SK-N-SH treated with all-trans-retinoic acid at 6 μM for 48 hours (cell line): Measurements from ENCODE around the gene KIAA1217.

Experiments used
- ARNTL ChIP-seq: fragments of 450-650 bp; formaldehyde crosslinking; IDR thresholded peaks from 2 replicates; pipeline ENCODE4 v1.5.0; 2020; ENCODE audit warnings: low read depth, mild to moderate bottlenecking, moderate library complexity, borderline replicate concordance
- BACH2 ChIP-seq: fragments of 250-450 bp; sonication (Bioruptor Pico); IDR thresholded peaks from 2 replicates; pipeline ENCODE4 v1.9.0; 2021; ENCODE audit warnings: mild to moderate bottlenecking, borderline replicate concordance
- CREB5 ChIP-seq: fragments of 250-450 bp; sonication (Bioruptor Pico); IDR thresholded peaks from 2 replicates; pipeline ENCODE4 v1.5.1; 2020; ENCODE audit warnings: low read depth, mild to moderate bottlenecking, moderate library complexity
- CSDC2 ChIP-seq: fragments of 250-450 bp; sonication (Bioruptor Pico); IDR thresholded peaks from 2 replicates; pipeline ENCODE4 v1.5.0; 2020; ENCODE audit warnings: mild to moderate bottlenecking, moderate library complexity
- ISL1 ChIP-seq: fragments of 250-450 bp; sonication (Bioruptor Pico); IDR thresholded peaks from 2 replicates; pipeline ENCODE4 v2.1.2; 2022; ENCODE audit warnings: mild to moderate bottlenecking, moderate library complexity
- OSR1 ChIP-seq: fragments of 250-450 bp; sonication (Bioruptor Pico); IDR thresholded peaks from 2 replicates; pipeline ENCODE4 v1.8.0; 2022; ENCODE audit warnings: moderate library complexity, mild to moderate bottlenecking, inconsistent platforms
- PATZ1 ChIP-seq: fragments of 250-450 bp; sonication (Bioruptor Pico); IDR thresholded peaks from 2 replicates; pipeline ENCODE4 v1.8.0; 2020; ENCODE audit warnings: mild to moderate bottlenecking, moderate library complexity, borderline replicate concordance
- PPARA ChIP-seq: fragments of 250-450 bp; sonication (Bioruptor Pico); IDR thresholded peaks from 2 replicates; pipeline ENCODE4 v1.5.0; 2020; ENCODE audit warnings: mild to moderate bottlenecking, borderline replicate concordance
- RARB ChIP-seq: fragments of 250-450 bp; sonication (Bioruptor Pico); IDR thresholded peaks from 2 replicates; pipeline ENCODE4 v1.8.0; 2021; ENCODE audit warnings: mild to moderate bottlenecking, moderate library complexity
- TOX ChIP-seq: fragments of 250-450 bp; sonication (Bioruptor Pico); IDR thresholded peaks from 2 replicates; pipeline ENCODE4 v1.8.0; 2021; ENCODE audit warnings: mild to moderate bottlenecking, moderate library complexity, borderline replicate concordance
- ZFP3 ChIP-seq: fragments of 250-450 bp; sonication (Bioruptor Pico); IDR thresholded peaks from 2 replicates; pipeline ENCODE4 v1.5.0; 2020; ENCODE audit warnings: mild to moderate bottlenecking, moderate library complexity
- ZFP30 ChIP-seq: fragments of 450-650 bp; formaldehyde crosslinking; IDR thresholded peaks from 2 replicates; pipeline ENCODE4 v1.5.0; 2022; ENCODE audit warnings: mild to moderate bottlenecking, moderate library complexity
- ZNF565 ChIP-seq: fragments of 450-650 bp; formaldehyde crosslinking; conservative IDR thresholded peaks from 2 replicates; pipeline ENCODE4 v1.5.0; 2020; ENCODE audit warnings: low read depth, mild to moderate bottlenecking, moderate library complexity
- ZNF8 ChIP-seq: fragments of 450-650 bp; formaldehyde crosslinking; IDR thresholded peaks from 2 replicates; pipeline ENCODE4 v1.5.0; 2020; ENCODE audit warnings: mild to moderate bottlenecking, moderate library complexity

- TF ChIP-seq ARNTL (CRISPR knock-in tag) (no peak), CSDC2 (CRISPR knock-in tag) (no peak), ZFP30 (CRISPR knock-in tag) (no peak), ZFP3 (CRISPR knock-in tag) (no peak), ISL1 (CRISPR knock-in tag) (no peak), ZNF565 (CRISPR knock-in tag) (no peak), OSR1 (CRISPR knock-in tag) (no peak), ZNF8 (CRISPR knock-in tag) (no peak), PATZ1 (no peak), CREB5 (no peak), BACH2 (CRISPR knock-in tag) (no peak), PPARA (no peak), RARB (CRISPR knock-in tag) (no peak), TOX (no peak)
These were observed 342.2 kb downstream of the KIAA1217 start for GRCh38 chr10:24551161-24551560.
